ENCODE results near the gene SPRY2. TPM values are rescaled to one million over a fixed set of nuclear protein-coding genes. Genes with fewer than 3 reads are reported as not detected.

SPRY2 gene
- total and polyA plus RNA-seq, 2 of the 13 experiments (the other 11 are each of a cell fraction or from before 2014, with no cell fraction given), result 7.4 to 25.1 TPM

GRCh38 chr13:80342471-80343371 lies 1.8 kb upstream of the SPRY2 start (continued):
- TF ChIP-seq, protein P1, sequence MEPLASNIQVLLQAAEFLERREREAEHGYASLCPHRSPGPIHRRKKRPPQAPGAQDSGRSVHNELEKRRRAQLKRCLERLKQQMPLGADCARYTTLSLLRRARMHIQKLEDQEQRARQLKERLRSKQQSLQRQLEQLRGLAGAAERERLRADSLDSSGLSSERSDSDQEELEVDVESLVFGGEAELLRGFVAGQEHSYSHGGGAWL (CRISPR knock-in tag; IDR thresholded peaks at IDR 0.05), result peak; percentile 82
- TF ChIP-seq TFDP1 (CRISPR knock-in tag; IDR thresholded peaks at IDR 0.05; ENCODE audit: borderline replicate concordance), result peak; percentile 54; the same call in 1 of the 2 replicates
- no peak for TF ChIP-seq SMYD3 (CRISPR knock-in tag; IDR thresholded peaks at IDR 0.05)
- TF ChIP-seq HNRNPL (IDR thresholded peaks at IDR 0.05; ENCODE audit: low read depth, low read length), result 0 out of 2 replicates have a peak, but pooled peaks have one; percentile 32
- TF ChIP-seq RFX3 (CRISPR knock-in tag; IDR thresholded peaks at IDR 0.05), result no peak
- TF ChIP-seq PPARG (CRISPR knock-in tag; conservative IDR thresholded peaks at IDR 0.05), result no peak
- peak; percentile 78; the same call in 1 of the 2 replicates for TF ChIP-seq RFXAP (CRISPR knock-in tag; IDR thresholded peaks at IDR 0.05; ENCODE audit: borderline replicate concordance)
- TF ChIP-seq, protein P2, sequence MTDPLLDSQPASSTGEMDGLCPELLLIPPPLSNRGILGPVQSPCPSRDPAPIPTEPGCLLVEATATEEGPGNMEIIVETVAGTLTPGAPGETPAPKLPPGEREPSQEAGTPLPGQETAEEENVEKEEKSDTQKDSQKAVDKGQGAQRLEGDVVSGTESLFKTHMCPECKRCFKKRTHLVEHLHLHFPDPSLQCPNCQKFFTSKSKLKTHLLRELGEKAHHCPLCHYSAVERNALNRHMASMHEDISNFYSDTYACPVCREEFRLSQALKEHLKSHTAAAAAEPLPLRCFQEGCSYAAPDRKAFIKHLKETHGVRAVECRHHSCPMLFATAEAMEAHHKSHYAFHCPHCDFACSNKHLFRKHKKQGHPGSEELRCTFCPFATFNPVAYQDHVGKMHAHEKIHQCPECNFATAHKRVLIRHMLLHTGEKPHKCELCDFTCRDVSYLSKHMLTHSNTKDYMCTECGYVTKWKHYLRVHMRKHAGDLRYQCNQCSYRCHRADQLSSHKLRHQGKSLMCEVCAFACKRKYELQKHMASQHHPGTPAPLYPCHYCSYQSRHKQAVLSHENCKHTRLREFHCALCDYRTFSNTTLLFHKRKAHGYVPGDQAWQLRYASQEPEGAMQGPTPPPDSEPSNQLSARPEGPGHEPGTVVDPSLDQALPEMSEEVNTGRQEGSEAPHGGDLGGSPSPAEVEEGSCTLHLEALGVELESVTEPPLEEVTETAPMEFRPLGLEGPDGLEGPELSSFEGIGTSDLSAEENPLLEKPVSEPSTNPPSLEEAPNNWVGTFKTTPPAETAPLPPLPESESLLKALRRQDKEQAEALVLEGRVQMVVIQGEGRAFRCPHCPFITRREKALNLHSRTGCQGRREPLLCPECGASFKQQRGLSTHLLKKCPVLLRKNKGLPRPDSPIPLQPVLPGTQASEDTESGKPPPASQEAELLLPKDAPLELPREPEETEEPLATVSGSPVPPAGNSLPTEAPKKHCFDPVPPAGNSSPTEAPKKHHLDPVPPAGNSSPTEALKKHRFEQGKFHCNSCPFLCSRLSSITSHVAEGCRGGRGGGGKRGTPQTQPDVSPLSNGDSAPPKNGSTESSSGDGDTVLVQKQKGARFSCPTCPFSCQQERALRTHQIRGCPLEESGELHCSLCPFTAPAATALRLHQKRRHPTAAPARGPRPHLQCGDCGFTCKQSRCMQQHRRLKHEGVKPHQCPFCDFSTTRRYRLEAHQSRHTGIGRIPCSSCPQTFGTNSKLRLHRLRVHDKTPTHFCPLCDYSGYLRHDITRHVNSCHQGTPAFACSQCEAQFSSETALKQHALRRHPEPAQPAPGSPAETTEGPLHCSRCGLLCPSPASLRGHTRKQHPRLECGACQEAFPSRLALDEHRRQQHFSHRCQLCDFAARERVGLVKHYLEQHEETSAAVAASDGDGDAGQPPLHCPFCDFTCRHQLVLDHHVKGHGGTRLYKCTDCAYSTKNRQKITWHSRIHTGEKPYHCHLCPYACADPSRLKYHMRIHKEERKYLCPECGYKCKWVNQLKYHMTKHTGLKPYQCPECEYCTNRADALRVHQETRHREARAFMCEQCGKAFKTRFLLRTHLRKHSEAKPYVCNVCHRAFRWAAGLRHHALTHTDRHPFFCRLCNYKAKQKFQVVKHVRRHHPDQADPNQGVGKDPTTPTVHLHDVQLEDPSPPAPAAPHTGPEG (CRISPR knock-in tag; IDR thresholded peaks at IDR 0.05), result peak; percentile 87
- peak; percentile 46; the same call in 1 of the 2 replicates for TF ChIP-seq WIZ (CRISPR knock-in tag; IDR thresholded peaks at IDR 0.05)
- TF ChIP-seq CBX5 (CRISPR knock-in tag; IDR thresholded peaks at IDR 0.05; ENCODE audit: borderline replicate concordance), result peak; percentile 53; the same call in 1 of the 2 replicates
- peak; percentile 84 for TF ChIP-seq ZFX (CRISPR knock-in tag; IDR thresholded peaks at IDR 0.05; ENCODE audit: low read depth)

Measured in HepG2 (cell line).